RWPE2 (cell line): ENCODE measurements around the gene PRKCH.

ENCODE experiments used
- ATAC-seq: fragments of 200-7000 bp; cut with Tn5 transposase; 3 replicates; pipeline ENCODE4 v1.9.1; 2021; ENCODE audit warnings: low read depth
- DNase-seq: peaks from one replicate; pipeline ENCODE4 v3.0.0-alpha.2; 2020; ENCODE audit warnings: low spot score
- H3K27ac ChIP-seq: fragments of 450-650 bp; 2 replicates; pipeline ENCODE4 v1.5.1; 2017; ENCODE audit warnings: mild to moderate bottlenecking; ENCODE audit not compliant: poor library complexity, severe bottlenecking
- H3K27me3 ChIP-seq: fragments of 250-450 bp; sonication (Bioruptor Pico); 2 replicates; pipeline ENCODE4 v1.5.1; 2021; ENCODE audit warnings: mild to moderate bottlenecking, moderate library complexity; ENCODE audit not compliant: insufficient read depth, poor library complexity, severe bottlenecking
- H3K36me3 ChIP-seq: fragments of 250-450 bp; sonication (Bioruptor Pico); 2 replicates; pipeline ENCODE4 v1.5.1; 2020; ENCODE audit warnings: low read depth, mild to moderate bottlenecking, moderate library complexity
- H3K4me1 ChIP-seq: fragments of 250-450 bp; sonication (Bioruptor Pico); 2 replicates; pipeline ENCODE4 v1.5.1; 2021; ENCODE audit warnings: mild to moderate bottlenecking, moderate library complexity; ENCODE audit not compliant: insufficient read depth, poor library complexity, severe bottlenecking
- H3K4me3 ChIP-seq: fragments of 250-450 bp; sonication (Bioruptor Pico); 2 replicates; pipeline ENCODE4 v1.5.1; 2021; ENCODE audit warnings: mild to moderate bottlenecking, moderate library complexity; ENCODE audit not compliant: severe bottlenecking
- H3K9me3 ChIP-seq: fragments of 250-450 bp; sonication (Bioruptor Pico); 2 replicates; pipeline ENCODE4 v1.5.1; 2021; ENCODE audit warnings: mild to moderate bottlenecking, moderate library complexity; ENCODE audit not compliant: severe bottlenecking
- TF ChIP-seq, protein P1 (sequence below): fragments of 450-650 bp; IDR thresholded peaks from one replicate; pipeline ENCODE4 v1.5.1; 2017; ENCODE audit warnings: mild to moderate bottlenecking, moderate library complexity; ENCODE audit not compliant: poor library complexity, severe bottlenecking

PRKCH gene

DNA sequence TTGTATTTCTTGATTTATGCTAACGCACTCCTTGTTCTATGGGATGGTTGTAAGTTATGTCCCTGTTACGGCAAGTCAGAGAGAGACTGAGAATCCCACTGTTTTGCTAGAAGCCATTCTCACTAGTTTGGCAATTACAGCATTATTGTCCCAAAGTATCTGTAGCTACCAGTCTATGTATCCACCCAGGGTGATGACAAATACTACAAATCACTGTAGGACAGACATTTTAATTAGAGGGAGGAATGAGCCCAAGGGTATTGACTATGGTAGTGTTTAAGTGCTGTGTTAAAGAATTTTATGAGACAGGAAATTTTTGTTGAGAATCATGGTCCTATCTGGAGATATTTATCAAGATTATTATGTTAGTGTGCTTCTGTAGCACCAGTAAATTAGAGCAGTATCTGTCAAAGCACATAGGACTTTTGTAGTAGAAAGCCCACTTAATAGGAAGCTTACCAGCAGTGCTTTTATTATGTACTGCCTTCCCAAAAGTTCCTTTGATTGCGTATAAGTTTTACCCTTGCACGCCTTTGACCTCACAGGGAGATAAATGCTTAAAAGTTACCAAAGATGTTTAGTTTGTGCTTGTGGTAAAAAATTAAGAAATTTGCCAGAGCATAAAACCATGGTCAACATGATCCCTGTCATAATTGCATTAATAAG lies 10.7 kb downstream of the PRKCH start:
- peaks cover 5% of the 10 kb centered on the region for H3K4me1 ChIP-seq
- no peaks in the 10 kb centered on the region for H3K27me3 ChIP-seq
- H3K36me3 ChIP-seq, result no peaks in the 10 kb centered on the region
- TF ChIP-seq, protein P1, sequence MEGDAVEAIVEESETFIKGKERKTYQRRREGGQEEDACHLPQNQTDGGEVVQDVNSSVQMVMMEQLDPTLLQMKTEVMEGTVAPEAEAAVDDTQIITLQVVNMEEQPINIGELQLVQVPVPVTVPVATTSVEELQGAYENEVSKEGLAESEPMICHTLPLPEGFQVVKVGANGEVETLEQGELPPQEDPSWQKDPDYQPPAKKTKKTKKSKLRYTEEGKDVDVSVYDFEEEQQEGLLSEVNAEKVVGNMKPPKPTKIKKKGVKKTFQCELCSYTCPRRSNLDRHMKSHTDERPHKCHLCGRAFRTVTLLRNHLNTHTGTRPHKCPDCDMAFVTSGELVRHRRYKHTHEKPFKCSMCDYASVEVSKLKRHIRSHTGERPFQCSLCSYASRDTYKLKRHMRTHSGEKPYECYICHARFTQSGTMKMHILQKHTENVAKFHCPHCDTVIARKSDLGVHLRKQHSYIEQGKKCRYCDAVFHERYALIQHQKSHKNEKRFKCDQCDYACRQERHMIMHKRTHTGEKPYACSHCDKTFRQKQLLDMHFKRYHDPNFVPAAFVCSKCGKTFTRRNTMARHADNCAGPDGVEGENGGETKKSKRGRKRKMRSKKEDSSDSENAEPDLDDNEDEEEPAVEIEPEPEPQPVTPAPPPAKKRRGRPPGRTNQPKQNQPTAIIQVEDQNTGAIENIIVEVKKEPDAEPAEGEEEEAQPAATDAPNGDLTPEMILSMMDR, result no peak
- no peak overlapping the region for H3K4me3 ChIP-seq
- H3K9me3 ChIP-seq, result no peaks in the 10 kb centered on the region
- no peak for DNase-seq
- no peak for ATAC-seq
- H3K27ac ChIP-seq, result no peak overlapping the region

DNA sequence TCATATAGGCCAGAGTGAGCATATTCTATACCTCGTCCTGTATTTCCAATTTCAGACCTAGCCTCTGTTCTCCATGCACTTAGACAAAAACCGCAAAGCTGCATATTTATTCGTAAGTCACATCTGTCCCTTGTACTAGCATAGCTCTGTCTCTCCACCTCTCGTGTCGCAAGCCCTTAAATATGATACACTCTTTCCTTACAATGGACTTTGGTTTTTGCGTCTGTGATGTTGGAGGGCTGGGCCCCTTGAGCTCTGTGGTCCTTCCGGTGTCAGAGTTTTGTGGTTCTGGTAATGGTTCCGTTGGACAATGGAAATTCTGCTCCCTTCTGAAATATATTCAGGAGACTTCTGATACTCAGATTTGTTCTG lies 11.3 kb downstream of the PRKCH start:
- H3K4me3 ChIP-seq, result no peak overlapping the region
- DNase-seq (no peak), ATAC-seq (no peak)
- no peaks in the 10 kb centered on the region for H3K9me3 ChIP-seq
- no peaks in the 10 kb centered on the region for H3K36me3 ChIP-seq
- H3K27me3 ChIP-seq, result no peaks in the 10 kb centered on the region
- TF ChIP-seq, protein P1, result no peak
- H3K27ac ChIP-seq, result no peak overlapping the region
- H3K4me1 ChIP-seq, result peaks cover 4% of the 10 kb centered on the region

DNA sequence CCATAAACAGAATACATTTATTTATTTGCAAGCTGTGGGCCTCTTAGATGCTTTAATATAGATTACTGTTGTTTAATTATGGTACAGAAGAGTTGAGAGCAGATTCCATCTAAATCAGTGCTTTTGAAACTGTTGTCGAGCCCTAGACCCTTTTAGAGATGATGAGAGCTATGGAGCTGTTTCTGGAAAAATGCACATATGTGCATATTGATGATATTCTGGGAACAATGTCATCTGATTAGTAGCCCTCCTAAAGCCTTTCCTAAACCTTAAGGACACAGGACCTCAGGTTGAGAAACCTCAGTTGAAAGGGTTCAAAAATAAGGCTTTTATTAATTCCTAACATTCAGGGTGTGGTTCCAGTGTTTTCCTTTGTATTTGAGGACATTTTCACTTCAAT lies 11.7 kb downstream of the PRKCH start:
- DNase-seq (no peak), ATAC-seq (no peak)
- TF ChIP-seq, protein P1, result no peak
- Histone ChIP-seq H3K4me1 (peaks cover 8% of the 10 kb centered on the region), H3K27ac (no peak overlapping the region), H3K36me3 (no peaks in the 10 kb centered on the region), H3K9me3 (no peaks in the 10 kb centered on the region), H3K27me3 (no peaks in the 10 kb centered on the region), H3K4me3 (no peak overlapping the region)

DNA sequence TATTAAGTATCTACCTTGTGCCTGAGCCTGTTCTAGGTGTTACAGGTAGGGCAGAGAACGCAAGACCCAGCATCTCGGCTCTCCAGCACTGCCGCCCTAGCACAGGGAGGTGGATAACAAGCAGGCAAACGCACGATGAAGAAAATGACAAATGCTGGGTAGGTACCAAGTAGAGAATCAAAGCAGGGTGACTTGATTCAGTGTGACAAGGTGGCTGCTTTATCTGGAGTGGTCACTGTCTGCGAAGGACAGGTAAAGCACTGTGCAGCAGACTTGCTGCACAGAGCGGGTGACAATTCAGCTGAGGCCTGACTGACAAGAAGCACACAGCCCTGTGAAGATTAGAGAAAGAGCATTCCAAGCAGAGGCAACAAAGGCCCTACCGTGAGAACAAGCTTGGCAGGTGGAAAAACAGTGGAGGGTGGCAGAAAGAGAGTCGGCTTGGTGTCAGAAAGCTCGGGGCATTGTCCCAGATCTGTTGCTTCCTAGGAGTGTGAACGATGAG lies 12.9 kb downstream of the PRKCH start:
- Histone ChIP-seq H3K27me3 (no peaks in the 10 kb centered on the region), H3K9me3 (no peaks in the 10 kb centered on the region), H3K27ac (no peak overlapping the region), H3K4me1 (peaks cover 8% of the 10 kb centered on the region), H3K4me3 (no peak overlapping the region), H3K36me3 (no peaks in the 10 kb centered on the region)
- ATAC-seq (no peak), DNase-seq (no peak)
- TF ChIP-seq, protein P1, result no peak

DNA sequence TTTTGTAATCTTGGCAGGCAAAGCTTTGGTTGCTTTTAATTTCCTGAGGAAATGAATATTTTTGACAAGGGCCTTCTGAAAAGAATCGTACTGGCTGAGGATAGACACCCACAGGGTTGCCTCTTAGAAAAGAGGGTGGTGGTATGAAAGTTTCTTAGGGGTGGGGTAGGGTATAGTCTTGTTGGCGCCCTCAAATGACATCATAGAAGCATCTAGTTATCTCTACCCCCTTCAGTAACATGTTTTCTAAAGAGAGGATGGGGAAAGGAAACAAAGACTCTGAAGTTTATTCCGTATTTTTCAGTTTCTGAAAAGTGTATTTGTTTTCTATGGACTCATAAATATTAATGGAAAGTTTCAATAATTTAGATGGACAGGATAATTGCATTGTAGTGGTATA lies 13.7 kb downstream of the PRKCH start:
- DNase-seq (no peak), ATAC-seq (no peak)
- TF ChIP-seq, protein P1, result no peak
- no peak overlapping the region for H3K4me3 ChIP-seq
- no peaks in the 10 kb centered on the region for H3K27me3 ChIP-seq
- no peaks in the 10 kb centered on the region for H3K9me3 ChIP-seq
- peaks cover 8% of the 10 kb centered on the region for H3K4me1 ChIP-seq
- no peaks in the 10 kb centered on the region for H3K36me3 ChIP-seq
- no peak overlapping the region for H3K27ac ChIP-seq
